ENCODE measurements around the gene EDNRB.

DNA sequence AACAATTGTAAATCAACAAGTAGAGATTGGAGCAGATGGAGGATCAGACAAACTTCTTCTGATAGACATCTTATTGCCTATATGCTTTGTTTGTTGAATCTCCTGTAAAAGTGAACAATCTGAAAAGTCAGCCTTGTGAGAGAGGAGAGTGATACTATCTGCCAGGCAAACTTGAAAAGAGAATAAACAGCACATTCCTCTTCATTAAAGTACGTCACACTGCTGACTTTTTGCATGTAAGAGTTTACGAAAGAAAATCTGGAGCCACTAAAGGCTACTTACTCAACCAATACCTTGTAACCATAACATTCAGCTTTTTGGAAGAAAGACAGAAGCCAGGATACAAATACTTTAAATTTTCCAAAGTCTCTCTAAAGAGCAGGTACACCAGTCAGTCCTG, 42.5 kb downstream of the EDNRB start:
- no peak for TF ChIP-seq POLR2A (IDR thresholded peaks at IDR 0.05)
- TF ChIP-seq, protein P1, sequence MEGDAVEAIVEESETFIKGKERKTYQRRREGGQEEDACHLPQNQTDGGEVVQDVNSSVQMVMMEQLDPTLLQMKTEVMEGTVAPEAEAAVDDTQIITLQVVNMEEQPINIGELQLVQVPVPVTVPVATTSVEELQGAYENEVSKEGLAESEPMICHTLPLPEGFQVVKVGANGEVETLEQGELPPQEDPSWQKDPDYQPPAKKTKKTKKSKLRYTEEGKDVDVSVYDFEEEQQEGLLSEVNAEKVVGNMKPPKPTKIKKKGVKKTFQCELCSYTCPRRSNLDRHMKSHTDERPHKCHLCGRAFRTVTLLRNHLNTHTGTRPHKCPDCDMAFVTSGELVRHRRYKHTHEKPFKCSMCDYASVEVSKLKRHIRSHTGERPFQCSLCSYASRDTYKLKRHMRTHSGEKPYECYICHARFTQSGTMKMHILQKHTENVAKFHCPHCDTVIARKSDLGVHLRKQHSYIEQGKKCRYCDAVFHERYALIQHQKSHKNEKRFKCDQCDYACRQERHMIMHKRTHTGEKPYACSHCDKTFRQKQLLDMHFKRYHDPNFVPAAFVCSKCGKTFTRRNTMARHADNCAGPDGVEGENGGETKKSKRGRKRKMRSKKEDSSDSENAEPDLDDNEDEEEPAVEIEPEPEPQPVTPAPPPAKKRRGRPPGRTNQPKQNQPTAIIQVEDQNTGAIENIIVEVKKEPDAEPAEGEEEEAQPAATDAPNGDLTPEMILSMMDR (IDR thresholded peaks at IDR 0.05), result no peak
